OCI-LY3 (cell line): ENCODE results near the gene C21orf58.

Experiments
- H2AFZ ChIP-seq: fragments of 200-600, 300-600 bp; shearing (Covaris generic); 2 replicates; pipeline ENCODE4 v1.6.0; 2014; ENCODE audit warnings: antibody characterized with exemption, low read depth, low read length
- H3K27ac ChIP-seq: fragments of 200-600, 300-600 bp; sonication (generic); 2 replicates; pipeline ENCODE4 v1.5.1; 2014; ENCODE audit warnings: mild to moderate bottlenecking, low read length, moderate library complexity, mixed read lengths
- H3K27me3 ChIP-seq: fragments of 200-600, 300-600 bp; sonication (generic); 2 replicates; pipeline ENCODE4 v1.6.1; 2014; ENCODE audit warnings: low read depth, low read length, mixed read lengths
- H3K36me3 ChIP-seq: fragments of 200-600, 300-600 bp; sonication (generic); replicated peaks from 2 replicates; pipeline ENCODE3; 2014; ENCODE audit warnings: low read depth, low read length, mixed read lengths
- H3K4me1 ChIP-seq: fragments of 300-600, 200-600 bp; sonication (generic); 2 replicates; pipeline ENCODE4 v1.6.1; 2014; ENCODE audit warnings: low read length, mixed read lengths
- H3K4me2 ChIP-seq: fragments of 200-600, 300-600 bp; sonication (generic); 2 replicates; pipeline ENCODE4 v1.6.1; 2014; ENCODE audit warnings: low read length, mixed read lengths
- H3K4me3 ChIP-seq: fragments of 300-600, 200-600 bp; sonication (generic); 2 replicates; pipeline ENCODE4 v1.5.1; 2014; ENCODE audit warnings: antibody characterized with exemption, mild to moderate bottlenecking, low read length, moderate library complexity
- H3K79me2 ChIP-seq: fragments of 300-600, 200-600 bp; shearing (Covaris generic); 2 replicates; pipeline ENCODE4 v1.6.1; 2014; ENCODE audit warnings: mild to moderate bottlenecking, low read length, mixed read lengths
- H3K9ac ChIP-seq: fragments of 300-600, 200-600 bp; shearing (Covaris generic); 2 replicates; pipeline ENCODE4 v1.6.0; 2014; ENCODE audit warnings: mild to moderate bottlenecking, low read length, moderate library complexity
- H3K9me3 ChIP-seq: fragments of 200-600, 300-600 bp; shearing (Covaris generic); 2 replicates; pipeline ENCODE4 v1.6.1; 2014; ENCODE audit warnings: low read length, mixed read lengths; ENCODE audit not compliant: insufficient read depth
- H4K20me1 ChIP-seq: fragments of 200-600, 300-600 bp; sonication (generic); 2 replicates; pipeline ENCODE4 v1.6.1; 2016; ENCODE audit warnings: low read length, mixed read lengths; ENCODE audit not compliant: insufficient read depth
- EZH2phosphoT487 ChIP-seq: fragments of 200-600 bp; shearing (Covaris generic); IDR thresholded peaks from 2 replicates; pipeline ENCODE4 v1.6.1; 2018; ENCODE audit warnings: antibody characterized with exemption, mixed run types, low read depth
- TF ChIP-seq, protein P1 (sequence below): fragments of 200-600, 300-600 bp; sonication (generic); IDR thresholded peaks from 2 replicates; pipeline ENCODE4 v1.5.1; 2014; ENCODE audit warnings: antibody characterized with exemption, low read length, low read depth

C21orf58 gene

DNA sequence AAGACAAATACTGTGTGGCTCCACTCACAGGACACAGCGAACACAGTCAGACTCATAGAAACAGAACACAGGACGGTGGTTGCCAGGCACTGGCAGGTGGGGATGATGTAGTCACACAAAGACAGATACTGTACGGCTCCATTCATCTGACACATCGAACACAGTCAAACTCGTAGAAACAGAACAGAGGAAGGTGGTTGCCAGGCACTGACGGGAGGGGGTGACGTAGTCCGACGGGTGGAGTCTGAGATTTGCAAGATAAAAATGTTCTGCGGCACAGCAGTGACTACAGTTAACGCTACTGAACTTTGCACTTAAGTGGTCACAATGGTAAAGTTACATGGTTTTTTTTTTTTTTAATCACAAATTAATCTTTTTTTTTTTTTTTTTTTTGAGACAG is 18.7 kb downstream of the C21orf58 start:
- H2AFZ ChIP-seq = no peak overlapping the region
- no peak overlapping the region for H3K9ac ChIP-seq
- no peak overlapping the region for H3K4me3 ChIP-seq
- no peaks in the 10 kb centered on the region for H3K4me1 ChIP-seq
- no peak for TF ChIP-seq EZH2phosphoT487
- TF ChIP-seq, protein P1, sequence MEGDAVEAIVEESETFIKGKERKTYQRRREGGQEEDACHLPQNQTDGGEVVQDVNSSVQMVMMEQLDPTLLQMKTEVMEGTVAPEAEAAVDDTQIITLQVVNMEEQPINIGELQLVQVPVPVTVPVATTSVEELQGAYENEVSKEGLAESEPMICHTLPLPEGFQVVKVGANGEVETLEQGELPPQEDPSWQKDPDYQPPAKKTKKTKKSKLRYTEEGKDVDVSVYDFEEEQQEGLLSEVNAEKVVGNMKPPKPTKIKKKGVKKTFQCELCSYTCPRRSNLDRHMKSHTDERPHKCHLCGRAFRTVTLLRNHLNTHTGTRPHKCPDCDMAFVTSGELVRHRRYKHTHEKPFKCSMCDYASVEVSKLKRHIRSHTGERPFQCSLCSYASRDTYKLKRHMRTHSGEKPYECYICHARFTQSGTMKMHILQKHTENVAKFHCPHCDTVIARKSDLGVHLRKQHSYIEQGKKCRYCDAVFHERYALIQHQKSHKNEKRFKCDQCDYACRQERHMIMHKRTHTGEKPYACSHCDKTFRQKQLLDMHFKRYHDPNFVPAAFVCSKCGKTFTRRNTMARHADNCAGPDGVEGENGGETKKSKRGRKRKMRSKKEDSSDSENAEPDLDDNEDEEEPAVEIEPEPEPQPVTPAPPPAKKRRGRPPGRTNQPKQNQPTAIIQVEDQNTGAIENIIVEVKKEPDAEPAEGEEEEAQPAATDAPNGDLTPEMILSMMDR = no peak
- H3K36me3 ChIP-seq = peaks cover 4% of the 10 kb centered on the region
- H3K27ac ChIP-seq = no peak overlapping the region
- H3K27me3 ChIP-seq = no peaks in the 10 kb centered on the region
- H3K4me2 ChIP-seq = no peak overlapping the region
- no peaks in the 10 kb centered on the region for H3K9me3 ChIP-seq
- no peaks in the 10 kb centered on the region for H4K20me1 ChIP-seq
- no peaks in the 10 kb centered on the region for H3K79me2 ChIP-seq

DNA sequence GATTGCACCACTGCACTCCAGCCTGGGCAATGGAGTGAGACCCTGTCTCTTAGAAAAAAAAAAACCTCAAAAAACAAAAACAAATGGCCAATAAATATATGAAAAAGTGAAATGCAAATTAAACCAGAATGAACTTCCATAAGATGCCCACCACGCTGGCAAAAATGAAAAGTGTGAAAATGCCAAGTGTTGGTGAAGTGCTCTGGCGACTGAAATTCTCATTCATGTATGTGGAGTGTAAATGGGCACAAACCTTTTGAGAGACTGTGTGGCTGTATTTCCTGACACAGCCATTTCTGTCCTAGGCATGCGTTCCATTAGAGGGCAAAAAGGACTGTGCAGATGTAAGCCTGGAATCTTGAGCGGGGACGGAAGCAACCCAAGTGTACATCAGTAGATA is 19.2 kb downstream of the C21orf58 start:
- Histone ChIP-seq H3K4me1 (no peaks in the 10 kb centered on the region), H2AFZ (no peak overlapping the region), H3K36me3 (peaks cover 4% of the 10 kb centered on the region), H4K20me1 (no peaks in the 10 kb centered on the region), H3K4me3 (no peak overlapping the region), H3K27ac (no peak overlapping the region), H3K4me2 (no peak overlapping the region), H3K27me3 (no peaks in the 10 kb centered on the region), H3K9ac (no peak overlapping the region), H3K9me3 (no peaks in the 10 kb centered on the region), H3K79me2 (no peaks in the 10 kb centered on the region)
- no peak for TF ChIP-seq EZH2phosphoT487
- TF ChIP-seq, protein P1 = no peak

DNA sequence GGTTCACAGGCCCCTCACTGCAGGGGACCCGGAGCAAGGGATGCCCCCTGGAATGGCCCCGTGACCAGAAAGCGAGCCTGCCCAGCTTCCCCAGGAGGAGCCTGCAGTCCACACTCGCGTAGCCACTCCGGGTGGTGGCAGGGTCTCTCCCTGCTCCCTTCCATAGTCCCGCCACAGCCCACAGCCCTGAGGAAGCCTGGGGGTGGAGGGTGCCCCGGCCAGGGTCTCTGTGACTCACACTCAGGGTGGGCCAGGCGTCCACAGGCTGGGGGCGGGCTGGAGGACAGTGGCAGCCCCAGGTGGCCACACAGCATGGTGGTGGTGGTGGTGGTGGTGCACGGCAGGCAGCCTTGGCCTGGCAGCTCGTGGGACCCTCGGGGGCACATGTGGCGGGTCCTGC is 21.9 kb downstream of the C21orf58 start:
- peaks cover 7% of the 10 kb centered on the region for H3K36me3 ChIP-seq
- H3K4me1 ChIP-seq = no peaks in the 10 kb centered on the region
- H3K4me3 ChIP-seq = no peak overlapping the region
- no peaks in the 10 kb centered on the region for H3K27me3 ChIP-seq
- TF ChIP-seq EZH2phosphoT487 = no peak
- TF ChIP-seq, protein P1 = no peak
- H3K4me2 ChIP-seq = no peak overlapping the region
- H4K20me1 ChIP-seq = no peaks in the 10 kb centered on the region
- H3K9ac ChIP-seq = no peak overlapping the region
- H3K79me2 ChIP-seq = no peaks in the 10 kb centered on the region
- H3K27ac ChIP-seq = no peak overlapping the region
- H2AFZ ChIP-seq = no peak overlapping the region
- H3K9me3 ChIP-seq = no peaks in the 10 kb centered on the region

DNA sequence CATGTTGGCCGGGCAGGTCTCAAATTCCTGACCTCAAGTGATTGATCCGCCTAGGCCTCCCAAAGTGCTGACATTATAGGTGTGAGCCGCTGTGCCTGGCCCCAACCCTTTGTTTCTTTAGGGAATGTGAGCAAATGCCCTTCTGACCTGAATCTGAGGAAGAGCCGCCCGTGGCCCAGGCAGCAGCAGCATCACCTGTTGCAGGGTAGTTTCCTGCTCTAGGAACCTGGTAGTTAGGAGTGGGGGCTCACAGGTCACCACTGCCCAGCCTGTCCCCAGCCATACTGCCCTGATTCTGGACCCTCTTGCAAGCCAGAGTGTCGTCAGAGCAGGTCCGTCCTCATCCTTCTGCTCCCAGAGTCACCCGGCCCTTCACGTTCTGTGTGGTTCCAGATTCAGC is 24.5 kb downstream of the C21orf58 start:
- Histone ChIP-seq H3K27me3 (no peaks in the 10 kb centered on the region), H3K4me2 (no peak overlapping the region), H3K9ac (no peak overlapping the region), H3K27ac (no peak overlapping the region), H2AFZ (no peak overlapping the region), H3K4me1 (no peaks in the 10 kb centered on the region), H3K9me3 (no peaks in the 10 kb centered on the region), H4K20me1 (no peaks in the 10 kb centered on the region), H3K36me3 (peaks cover 3% of the 10 kb centered on the region), H3K79me2 (no peaks in the 10 kb centered on the region), H3K4me3 (no peak overlapping the region)
- no peak for TF ChIP-seq EZH2phosphoT487
- TF ChIP-seq, protein P1 = no peak
